ENCODE data around the gene TIMM17B. TPM values are rescaled to one million over a fixed set of nuclear protein-coding genes. Genes with fewer than 3 reads are reported as not detected.

The TIMM17B gene
- total RNA-seq, 4 donors from 2014 or later: 13.7 to 34.1 (median 29.4) TPM

- ATAC-seq (ENCODE audit: low FRiP score) (no peak), DNase-seq (ENCODE audit: low spot score) (no peak)
- no peak for TF ChIP-seq CTCF (IDR thresholded peaks at IDR 0.05)
Measured at GRCh38 chrX:48927123-48927522, 29.6 kb upstream of the TIMM17B start.

GRCh38 chrX:48924270-48924669 lies 26.7 kb upstream of the TIMM17B start:
- no peak for ATAC-seq (ENCODE audit: low FRiP score)
- no peak for DNase-seq (ENCODE audit: low spot score)
- no peak for TF ChIP-seq CTCF (IDR thresholded peaks at IDR 0.05)

GRCh38 chrX:48923771-48924170 lies 26.2 kb upstream of the TIMM17B start:
- ATAC-seq (ENCODE audit: low FRiP score) (no peak), DNase-seq (ENCODE audit: low spot score) (no peak)
- no peak for TF ChIP-seq CTCF (IDR thresholded peaks at IDR 0.05)

- DNase-seq (ENCODE audit: low spot score) (no peak), ATAC-seq (ENCODE audit: low FRiP score) (no peak)
- no peak for TF ChIP-seq CTCF (IDR thresholded peaks at IDR 0.05)
Measured at GRCh38 chrX:48920718-48921104, 23.1 kb upstream of the TIMM17B start.

- TF ChIP-seq CTCF (IDR thresholded peaks at IDR 0.05): no peak
- DNase-seq (ENCODE audit: low spot score) (no peak), ATAC-seq (ENCODE audit: low FRiP score) (no peak)
Measured at GRCh38 chrX:48919947-48920717, 22.6 kb upstream of the TIMM17B start.

- DNase-seq (ENCODE audit: low spot score) (no peak), ATAC-seq (ENCODE audit: low FRiP score) (no peak)
- no peak for TF ChIP-seq CTCF (IDR thresholded peaks at IDR 0.05)
Measured at GRCh38 chrX:48919360-48919841, 21.8 kb upstream of the TIMM17B start.

Measured in omental fat pad (tissue), 4 donors.